Ishikawa (cell line): ENCODE data around the gene CAGE1.

Source experiments
- EGR1 ChIP-seq: IDR thresholded peaks from 2 replicates; pipeline ENCODE4 v1.6.1; 2012
- EP300 ChIP-seq: IDR thresholded peaks from 2 replicates; pipeline ENCODE4 v1.6.1; 2012; ENCODE audit warnings: borderline replicate concordance
- FOXM1 ChIP-seq: IDR thresholded peaks from 2 replicates; pipeline ENCODE4 v1.6.1; 2012; ENCODE audit warnings: low read depth, borderline replicate concordance
- RAD21 ChIP-seq: IDR thresholded peaks from 2 replicates; pipeline ENCODE4 v1.6.1; 2012; ENCODE audit warnings: low read depth
- TCF12 ChIP-seq: IDR thresholded peaks from 2 replicates; pipeline ENCODE4 v1.6.1; 2012; ENCODE audit warnings: low read depth
- YY1 ChIP-seq: IDR thresholded peaks from 2 replicates; pipeline ENCODE4 v1.6.1; 2012; ENCODE audit warnings: low read depth
- TF ChIP-seq, protein P1 (sequence below): IDR thresholded peaks from 2 replicates; pipeline ENCODE4 v1.6.1; 2012; ENCODE audit warnings: low read depth, mild to moderate bottlenecking
- TF ChIP-seq, protein P2 (sequence below): IDR thresholded peaks from 2 replicates; pipeline ENCODE4 v1.6.1; 2012

DNA sequence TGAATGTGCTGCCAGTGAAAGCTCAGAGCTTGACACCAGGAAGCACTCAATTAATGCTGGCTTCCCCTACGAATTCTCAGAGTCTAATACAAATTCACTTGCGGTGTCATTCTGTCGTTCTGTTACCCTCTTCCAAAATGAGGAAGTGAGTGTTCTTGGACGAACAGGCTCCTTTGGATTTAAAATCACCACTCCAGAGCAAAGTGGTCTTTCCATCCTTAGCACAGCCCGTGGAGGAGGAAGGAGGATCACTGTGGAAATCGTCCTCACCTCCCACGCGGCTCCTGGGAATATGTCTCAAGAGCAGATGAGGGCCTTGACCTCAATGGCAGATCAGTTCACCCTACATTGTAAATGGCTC, 41.8 kb upstream of the CAGE1 start:
- TF ChIP-seq, protein P1, sequence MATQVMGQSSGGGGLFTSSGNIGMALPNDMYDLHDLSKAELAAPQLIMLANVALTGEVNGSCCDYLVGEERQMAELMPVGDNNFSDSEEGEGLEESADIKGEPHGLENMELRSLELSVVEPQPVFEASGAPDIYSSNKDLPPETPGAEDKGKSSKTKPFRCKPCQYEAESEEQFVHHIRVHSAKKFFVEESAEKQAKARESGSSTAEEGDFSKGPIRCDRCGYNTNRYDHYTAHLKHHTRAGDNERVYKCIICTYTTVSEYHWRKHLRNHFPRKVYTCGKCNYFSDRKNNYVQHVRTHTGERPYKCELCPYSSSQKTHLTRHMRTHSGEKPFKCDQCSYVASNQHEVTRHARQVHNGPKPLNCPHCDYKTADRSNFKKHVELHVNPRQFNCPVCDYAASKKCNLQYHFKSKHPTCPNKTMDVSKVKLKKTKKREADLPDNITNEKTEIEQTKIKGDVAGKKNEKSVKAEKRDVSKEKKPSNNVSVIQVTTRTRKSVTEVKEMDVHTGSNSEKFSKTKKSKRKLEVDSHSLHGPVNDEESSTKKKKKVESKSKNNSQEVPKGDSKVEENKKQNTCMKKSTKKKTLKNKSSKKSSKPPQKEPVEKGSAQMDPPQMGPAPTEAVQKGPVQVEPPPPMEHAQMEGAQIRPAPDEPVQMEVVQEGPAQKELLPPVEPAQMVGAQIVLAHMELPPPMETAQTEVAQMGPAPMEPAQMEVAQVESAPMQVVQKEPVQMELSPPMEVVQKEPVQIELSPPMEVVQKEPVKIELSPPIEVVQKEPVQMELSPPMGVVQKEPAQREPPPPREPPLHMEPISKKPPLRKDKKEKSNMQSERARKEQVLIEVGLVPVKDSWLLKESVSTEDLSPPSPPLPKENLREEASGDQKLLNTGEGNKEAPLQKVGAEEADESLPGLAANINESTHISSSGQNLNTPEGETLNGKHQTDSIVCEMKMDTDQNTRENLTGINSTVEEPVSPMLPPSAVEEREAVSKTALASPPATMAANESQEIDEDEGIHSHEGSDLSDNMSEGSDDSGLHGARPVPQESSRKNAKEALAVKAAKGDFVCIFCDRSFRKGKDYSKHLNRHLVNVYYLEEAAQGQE, result no peak
- TF ChIP-seq TCF12 (no peak), YY1 (no peak), RAD21 (no peak), EP300 (no peak), EGR1 (no peak), FOXM1 (no peak)
- TF ChIP-seq, protein P2, sequence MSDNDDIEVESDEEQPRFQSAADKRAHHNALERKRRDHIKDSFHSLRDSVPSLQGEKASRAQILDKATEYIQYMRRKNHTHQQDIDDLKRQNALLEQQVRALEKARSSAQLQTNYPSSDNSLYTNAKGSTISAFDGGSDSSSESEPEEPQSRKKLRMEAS, result no peak
